ENCODE data around the gene FOSL1. TPM values are rescaled to one million over a fixed set of nuclear protein-coding genes. Genes with fewer than 3 reads are reported as not detected.

FOSL1 gene
- total RNA-seq, 1 experiment from 2014 or later = 33.7 TPM

DNA sequence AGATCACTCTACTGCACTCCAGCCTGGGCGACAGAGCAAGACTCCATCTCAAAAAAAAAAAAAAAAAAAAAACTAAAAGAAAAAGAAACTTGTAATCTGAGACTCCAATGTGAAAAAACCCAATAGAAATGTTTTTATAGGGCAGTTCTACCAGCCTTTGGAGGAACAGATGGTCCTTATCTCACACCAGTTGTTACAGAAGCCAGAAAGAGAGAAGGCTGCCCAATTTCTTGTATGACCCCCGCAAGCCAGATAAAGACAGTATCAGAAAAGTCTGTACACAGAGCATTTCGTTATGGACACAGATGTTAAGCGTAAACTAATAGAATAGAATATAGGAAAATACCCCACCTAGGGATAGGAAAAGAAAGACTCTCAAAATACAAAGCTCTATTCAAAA is 33.8 kb upstream of the FOSL1 start:
- no peaks in the 10 kb centered on the region for H3K79me1 ChIP-seq (ENCODE audit: insufficient read depth, low read depth, low read length, poor library complexity, severe bottlenecking)
- no peak for DNase-seq
- no peak overlapping the region for H3K4ac ChIP-seq (ENCODE audit: low read depth, low read length)
- TF ChIP-seq, protein P1, sequence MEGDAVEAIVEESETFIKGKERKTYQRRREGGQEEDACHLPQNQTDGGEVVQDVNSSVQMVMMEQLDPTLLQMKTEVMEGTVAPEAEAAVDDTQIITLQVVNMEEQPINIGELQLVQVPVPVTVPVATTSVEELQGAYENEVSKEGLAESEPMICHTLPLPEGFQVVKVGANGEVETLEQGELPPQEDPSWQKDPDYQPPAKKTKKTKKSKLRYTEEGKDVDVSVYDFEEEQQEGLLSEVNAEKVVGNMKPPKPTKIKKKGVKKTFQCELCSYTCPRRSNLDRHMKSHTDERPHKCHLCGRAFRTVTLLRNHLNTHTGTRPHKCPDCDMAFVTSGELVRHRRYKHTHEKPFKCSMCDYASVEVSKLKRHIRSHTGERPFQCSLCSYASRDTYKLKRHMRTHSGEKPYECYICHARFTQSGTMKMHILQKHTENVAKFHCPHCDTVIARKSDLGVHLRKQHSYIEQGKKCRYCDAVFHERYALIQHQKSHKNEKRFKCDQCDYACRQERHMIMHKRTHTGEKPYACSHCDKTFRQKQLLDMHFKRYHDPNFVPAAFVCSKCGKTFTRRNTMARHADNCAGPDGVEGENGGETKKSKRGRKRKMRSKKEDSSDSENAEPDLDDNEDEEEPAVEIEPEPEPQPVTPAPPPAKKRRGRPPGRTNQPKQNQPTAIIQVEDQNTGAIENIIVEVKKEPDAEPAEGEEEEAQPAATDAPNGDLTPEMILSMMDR (conservative IDR thresholded peaks at IDR 0.05) = no peak
- H3K27ac ChIP-seq (ENCODE audit: insufficient read length, low read depth, low read length) = no peak overlapping the region
- no peaks in the 10 kb centered on the region for H3K27me3 ChIP-seq (ENCODE audit: insufficient read depth, low read length)
- no peak overlapping the region for H3K23ac ChIP-seq (ENCODE audit: insufficient read length, low read depth, low read length)
- H2BK12ac ChIP-seq (ENCODE audit: insufficient read length, low read depth, low read length) = no peak overlapping the region
- no peak overlapping the region for H2BK20ac ChIP-seq (ENCODE audit: low read depth, low read length, poor library complexity, severe bottlenecking)
- H2BK5ac ChIP-seq (ENCODE audit: insufficient read length, low read length) = no peak overlapping the region
- no peak overlapping the region for H4K91ac ChIP-seq (ENCODE audit: insufficient read length, low read depth, low read length)
- H2AK5ac ChIP-seq (ENCODE audit: insufficient read length, low read length) = no peak overlapping the region
- H4K5ac ChIP-seq (ENCODE audit: insufficient read length, low read depth, low read length) = no peak overlapping the region
- H3K18ac ChIP-seq (ENCODE audit: insufficient read length, low read depth, low read length) = no peak overlapping the region
- no peak overlapping the region for H2AFZ ChIP-seq (ENCODE audit: low read length)
- no peak overlapping the region for H2BK15ac ChIP-seq (ENCODE audit: low read depth, low read length)
- Mint-ChIP-seq H3K4me1 (peaks cover 23 to 31% of the 10 kb centered on the region in 2 experiments), H3K4me3 (no peak overlapping the region; a peak in 1 of 5 replicates), H3K9me3 (no peaks in the 10 kb centered on the region), H3K27ac (no peak overlapping the region), H3K36me3 (ENCODE audit: insufficient read depth in 1 of 3, low read depth in 3 of 3) (no peaks in the 10 kb centered on the region), H3K27me3 (ENCODE audit: low read depth) (peaks cover 2% of the 10 kb centered on the region; the same call in 1 of the 2 replicates)
- H3T11ph ChIP-seq (ENCODE audit: low read length) = no peak overlapping the region
- H3K56ac ChIP-seq (ENCODE audit: insufficient read length, low read depth, low read length) = no peak overlapping the region
- no peaks in the 10 kb centered on the region for H3K4me1 ChIP-seq (ENCODE audit: insufficient read depth, low read length)
- no peak overlapping the region for H2BK120ac ChIP-seq (ENCODE audit: low read depth, low read length, poor library complexity, severe bottlenecking)
- H4K8ac ChIP-seq (replicated peaks; ENCODE audit: insufficient read length, low read depth, low read length) = no peak overlapping the region
- no peaks in the 10 kb centered on the region for H3K79me2 ChIP-seq (ENCODE audit: insufficient read depth, low read length)
- H4K20me1 ChIP-seq (ENCODE audit: control insufficient read depth, insufficient read depth, insufficient read length) = no peaks in the 10 kb centered on the region
- H3K14ac ChIP-seq (ENCODE audit: insufficient read depth, low read length) = no peak overlapping the region
- H3K23me2 ChIP-seq (ENCODE audit: insufficient read length, low read depth, low read length, poor library complexity, severe bottlenecking) = no peaks in the 10 kb centered on the region
- no peak overlapping the region for H3K4me2 ChIP-seq (ENCODE audit: insufficient read depth, insufficient read length, low read length)
- no peaks in the 10 kb centered on the region for H3K9me3 ChIP-seq (ENCODE audit: control insufficient read depth, low read depth, low read length)
- no CpG with 5 or more reads among the region's 4 CpGs for WGBS (ENCODE audit: extremely low coverage, insufficient read length, low lambda C conversion rate)
- no peak overlapping the region for H3K9ac ChIP-seq (ENCODE audit: extremely low read depth, insufficient read length, low read length)

Data from H9 (cell line).